ENCODE results near the gene NES. TPM values are rescaled to one million over a fixed set of nuclear protein-coding genes. Genes with fewer than 3 reads are reported as not detected.
A peak's percentile ranks its signal among the peaks of the same experiment; 100 is the strongest.
"Not testable (repeated sequence)": the region's sequence is repeated elsewhere in the genome, so short reads cannot be mapped to it uniquely, and the experiment has no call there.

The NES gene
- total RNA-seq, 2 donors from 2014 or later = 100.0 to 142 TPM

DNA sequence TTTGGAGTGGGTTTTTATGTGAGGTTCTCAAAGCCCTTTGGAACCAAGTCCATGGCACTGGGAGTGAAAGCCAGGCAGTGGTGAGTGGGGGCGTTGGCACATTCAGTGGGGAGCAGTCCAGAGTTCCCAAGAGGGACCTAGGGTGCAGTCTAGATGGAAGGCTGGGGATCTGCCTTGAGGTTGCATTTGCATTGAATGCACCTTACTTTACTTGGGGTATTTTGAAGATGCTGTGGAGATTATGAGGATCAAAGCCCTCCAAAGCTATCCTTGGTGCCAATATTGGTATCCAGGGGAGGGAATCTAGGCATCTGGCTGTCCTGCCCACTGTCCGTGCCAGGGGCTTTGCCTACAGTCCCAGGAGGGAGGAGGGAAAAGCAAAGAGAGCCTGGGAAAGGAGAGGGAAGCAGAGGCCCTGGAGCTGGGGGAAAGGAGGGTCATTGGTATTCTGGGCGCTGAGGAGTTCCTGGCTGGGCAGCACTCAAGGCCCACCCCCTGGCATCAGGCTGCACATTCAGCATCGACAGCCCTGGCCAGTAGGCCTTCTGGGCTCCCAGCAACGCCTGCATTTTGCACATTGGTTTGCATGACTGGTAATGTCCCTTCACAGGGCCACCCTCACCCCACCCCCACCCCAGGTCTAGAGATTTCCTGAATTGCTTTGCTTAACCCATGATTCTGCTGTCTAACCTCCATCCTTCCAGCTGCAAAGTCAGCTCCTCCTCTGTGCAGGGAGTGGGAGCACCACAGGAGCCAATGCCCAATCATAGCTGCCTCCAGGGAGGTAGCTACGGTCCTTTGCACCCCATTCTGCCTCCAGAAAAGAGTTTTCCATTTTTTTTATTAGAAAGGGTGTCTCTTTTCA, 36.1 kb downstream of the NES start:
- intact Hi-C loops (cut with DNase I) = no loop called here

DNA sequence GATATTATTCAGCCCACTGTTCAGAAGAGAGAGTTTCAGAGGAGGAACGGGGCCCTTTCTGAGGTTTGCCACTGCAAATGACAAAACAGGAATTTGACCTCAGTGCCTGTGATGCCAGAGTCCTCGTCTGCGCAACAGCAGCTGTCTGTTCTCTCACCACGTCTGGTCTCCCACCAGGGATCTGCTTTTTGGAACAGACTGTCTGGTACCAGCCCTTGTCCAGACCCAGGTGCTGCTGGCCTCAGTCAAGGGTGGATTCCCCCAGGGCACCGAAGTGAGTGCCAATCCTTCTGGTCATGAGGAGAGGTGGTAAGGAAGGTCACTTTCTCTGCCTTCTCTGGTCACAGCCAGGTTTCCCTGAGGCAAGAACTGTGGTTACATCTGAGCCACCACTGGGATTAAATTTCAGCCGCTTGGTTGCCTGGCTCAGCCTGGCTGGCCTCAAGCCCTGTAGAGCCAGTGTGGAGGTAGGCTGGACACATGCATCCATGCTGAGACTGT, 37.6 kb downstream of the NES start:
- intact Hi-C loops (cut with DNase I) = no loop called here

More for the DNA sequence above, 36.1 kb downstream of the NES start:
- no peak for DNase-seq (ENCODE audit: low spot score)

DNA sequence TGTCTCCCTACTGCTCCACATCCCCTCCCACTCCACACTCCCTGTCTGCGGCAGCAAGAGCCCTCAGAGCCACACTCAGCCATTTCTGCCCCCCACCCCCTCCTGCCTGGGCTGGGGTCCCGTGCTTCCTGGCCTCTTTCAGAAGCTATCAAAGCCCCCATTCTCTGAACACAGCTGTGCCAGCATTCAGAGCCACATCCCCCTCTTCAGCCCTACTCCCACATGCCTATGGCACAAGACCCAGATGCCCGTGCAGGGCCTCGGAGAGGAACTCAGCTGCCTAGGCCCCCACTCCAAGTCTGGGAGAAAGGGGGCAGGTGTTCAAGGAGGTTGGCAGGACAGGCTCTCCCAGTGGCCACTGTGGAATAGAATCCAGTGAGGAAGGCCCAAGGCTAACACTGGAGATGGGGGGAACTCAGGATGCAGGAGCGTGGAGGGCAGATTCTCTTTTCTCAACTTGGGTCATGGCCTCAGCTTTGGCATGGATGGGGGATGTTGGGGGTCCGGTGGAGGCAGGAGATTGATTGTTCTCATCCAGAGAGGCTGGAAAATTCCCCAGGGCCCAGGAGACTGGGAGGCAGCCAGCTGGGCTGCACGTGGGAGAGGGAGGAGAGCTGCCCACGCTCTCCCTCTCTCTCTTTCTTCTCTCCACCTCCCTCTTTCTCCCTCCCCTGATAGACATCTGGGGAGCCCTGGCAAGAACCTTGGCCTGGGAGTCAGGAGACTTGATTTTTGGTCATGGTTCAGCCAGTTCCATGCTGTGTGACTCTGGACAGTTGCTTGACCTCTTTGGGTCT, 38.8 kb downstream of the NES start:
- DNase-seq (ENCODE audit: low spot score) = peak; percentile 32
- intact Hi-C loops (cut with DNase I) = no loop called here

More for the DNA sequence above, 37.6 kb downstream of the NES start:
- no peak for DNase-seq (ENCODE audit: low spot score)

DNA sequence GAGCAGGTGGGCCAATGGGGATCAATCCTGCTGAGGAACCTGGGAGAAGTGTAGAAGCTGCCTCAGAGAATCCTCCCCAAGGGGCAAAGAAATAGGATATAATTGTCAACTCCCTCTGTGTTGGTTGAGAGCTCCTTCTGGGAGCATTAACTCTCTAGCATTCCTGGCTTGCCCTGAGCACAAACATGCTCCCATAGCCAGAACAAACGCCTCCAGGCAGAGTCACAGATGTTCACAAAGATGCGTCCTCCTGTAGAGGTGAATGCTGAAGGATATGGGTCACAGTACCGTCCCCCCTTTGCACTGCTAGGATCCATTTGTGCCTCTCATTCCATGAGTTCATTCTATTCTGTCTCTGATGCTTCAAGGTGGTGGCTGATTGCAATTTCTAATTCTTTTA, 44.9 kb downstream of the NES start:
- peak; percentile 9 for DNase-seq (ENCODE audit: low spot score)
- intact Hi-C loops (cut with DNase I) = no loop called here

DNA sequence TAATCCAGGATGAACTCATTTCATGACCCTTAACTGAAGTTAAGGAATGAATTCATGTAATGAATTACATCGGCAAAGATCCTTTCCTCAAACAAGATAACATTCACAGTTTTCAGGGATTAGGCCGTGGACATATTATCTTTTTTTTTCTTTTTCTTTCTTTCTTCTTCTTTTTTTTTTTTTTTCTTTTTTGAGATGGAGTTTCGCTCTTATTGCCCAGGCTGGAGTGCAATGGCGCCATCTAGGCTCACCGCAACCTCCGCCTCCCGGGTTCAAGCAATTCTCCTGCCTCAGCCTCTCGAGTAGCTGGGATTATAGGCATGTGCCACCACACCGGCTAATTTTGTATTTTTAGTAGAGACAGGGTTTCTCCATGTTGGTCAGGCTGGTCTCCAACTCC, 46.1 kb downstream of the NES start:
- DNase-seq (ENCODE audit: low spot score); intact Hi-C loops (cut with DNase I): not testable (repeated sequence)

DNA sequence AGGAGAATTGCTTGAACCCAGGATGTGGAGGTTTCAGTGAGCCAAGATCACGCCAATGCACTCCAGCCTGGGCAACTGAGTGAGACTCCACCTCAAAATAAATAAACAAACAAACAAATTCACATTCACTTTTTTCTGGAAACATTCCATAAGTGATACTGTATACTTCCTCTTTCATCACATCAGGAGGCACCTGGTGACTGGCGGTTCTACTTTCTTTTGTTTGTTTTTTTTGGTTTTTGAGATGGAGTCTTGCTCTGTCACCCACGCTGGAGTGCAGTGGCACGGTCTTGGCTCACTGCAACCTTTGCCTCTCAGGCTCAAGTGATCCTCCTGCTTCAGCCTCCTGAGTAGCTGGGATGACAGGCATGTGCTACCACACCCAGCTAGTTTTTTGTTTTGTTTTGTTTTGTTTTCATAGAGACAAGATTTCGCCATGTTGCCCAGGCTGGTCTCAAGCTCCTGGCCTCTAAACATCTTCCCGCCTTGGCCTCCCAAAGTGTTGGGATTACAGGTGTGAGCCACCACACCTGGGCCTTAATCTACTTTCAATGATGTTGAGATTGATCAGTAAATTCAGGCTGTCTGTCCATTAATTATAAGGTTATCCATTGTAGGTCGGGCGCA, 47.3 kb downstream of the NES start:
- intact Hi-C loops (cut with DNase I) = no loop called here
- DNase-seq (ENCODE audit: low spot score) = no peak

DNA sequence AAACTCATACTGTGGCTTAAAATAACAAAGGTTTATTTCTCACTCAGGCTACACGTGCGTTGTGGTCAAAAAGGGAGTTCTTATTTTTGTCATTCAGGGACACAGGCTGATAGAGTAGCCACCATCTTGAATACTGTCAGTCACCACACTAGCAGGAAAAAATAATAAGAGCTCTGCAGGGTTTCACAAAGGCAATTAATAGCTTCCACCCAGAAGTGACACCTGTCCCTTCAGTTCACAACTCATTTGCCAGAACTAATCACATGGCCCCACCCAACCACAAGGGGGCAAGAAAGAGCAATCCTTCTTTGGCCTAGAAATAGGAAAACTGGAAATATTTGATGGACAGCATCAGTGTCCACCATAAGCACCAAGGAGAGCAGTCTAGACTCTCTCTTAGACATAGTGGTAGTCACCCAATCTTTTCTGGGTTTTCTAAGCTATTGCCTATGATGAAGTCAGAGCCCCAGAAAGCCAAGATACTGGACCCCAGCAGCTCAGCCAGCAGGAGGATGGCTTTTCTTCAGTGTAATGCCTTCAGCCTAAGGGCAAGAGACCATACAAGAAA, 49.8 kb downstream of the NES start:
- DNase-seq (ENCODE audit: low spot score) = peak; percentile 63
- intact Hi-C loops (cut with DNase I) = loop anchor here in 1 of 2 donors (2.0 kb wide), 1 partner anchor 29 kb away; no protein-coding TSS in a partner anchor

DNA sequence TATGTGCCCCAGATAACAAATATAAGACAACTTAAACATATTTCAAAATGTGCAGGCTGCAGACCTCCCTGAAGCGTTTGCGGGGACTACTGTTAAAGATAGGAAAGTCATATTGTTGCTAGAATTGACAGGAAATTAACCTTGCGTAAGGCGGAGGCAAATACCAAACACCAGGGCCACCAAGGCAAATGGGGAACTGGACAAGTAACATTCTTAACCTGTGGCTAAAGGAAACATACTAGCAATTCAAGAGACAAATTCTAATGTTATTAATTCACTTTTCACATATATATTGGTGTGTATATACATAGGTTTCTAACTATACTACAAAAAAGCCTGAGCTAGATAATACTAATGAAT, 51.1 kb downstream of the NES start:
- no peak for DNase-seq (ENCODE audit: low spot score)
- intact Hi-C loops (cut with DNase I) = loop anchor here in 1 of 2 donors (2.0 kb wide), 1 partner anchor 31 kb away; no protein-coding TSS in a partner anchor

DNA sequence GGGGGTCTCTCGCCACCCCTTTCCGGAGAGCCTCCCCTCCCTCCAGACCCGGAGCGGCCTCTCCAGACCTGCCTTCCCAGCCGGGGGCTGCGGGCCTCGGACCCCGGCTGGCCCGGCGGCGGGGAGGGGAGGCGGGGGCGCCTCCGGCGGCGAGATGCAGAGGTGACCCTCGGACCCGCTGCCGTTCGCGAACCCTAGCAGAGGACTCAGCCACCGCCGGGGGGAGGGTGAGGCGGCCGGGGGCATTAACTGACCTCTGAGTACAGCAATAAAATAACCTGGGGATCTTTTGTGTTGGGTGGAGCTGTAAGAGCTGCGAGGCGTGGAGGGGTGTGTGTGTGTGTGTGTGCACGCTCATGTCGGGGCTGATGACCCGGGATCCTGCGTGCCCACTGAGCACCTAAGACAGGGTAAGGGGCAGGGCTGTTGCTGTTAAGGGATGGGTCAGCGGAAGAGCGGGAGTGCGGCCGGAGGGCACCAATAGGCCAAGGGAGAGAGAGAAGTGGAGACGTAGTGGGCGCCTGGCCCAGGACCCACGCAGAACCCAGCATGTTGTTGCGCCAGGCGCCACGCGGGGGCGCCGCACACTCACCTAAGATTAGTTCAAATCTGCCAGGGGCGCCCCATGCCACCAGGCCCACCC, 51.6 kb downstream of the NES start:
- intact Hi-C loops (cut with DNase I) = loop anchor here in 1 of 2 donors (2.0 kb wide), 1 partner anchor 31 kb away; no protein-coding TSS in a partner anchor
- DNase-seq (ENCODE audit: low spot score) = peak; percentile 84

DNA sequence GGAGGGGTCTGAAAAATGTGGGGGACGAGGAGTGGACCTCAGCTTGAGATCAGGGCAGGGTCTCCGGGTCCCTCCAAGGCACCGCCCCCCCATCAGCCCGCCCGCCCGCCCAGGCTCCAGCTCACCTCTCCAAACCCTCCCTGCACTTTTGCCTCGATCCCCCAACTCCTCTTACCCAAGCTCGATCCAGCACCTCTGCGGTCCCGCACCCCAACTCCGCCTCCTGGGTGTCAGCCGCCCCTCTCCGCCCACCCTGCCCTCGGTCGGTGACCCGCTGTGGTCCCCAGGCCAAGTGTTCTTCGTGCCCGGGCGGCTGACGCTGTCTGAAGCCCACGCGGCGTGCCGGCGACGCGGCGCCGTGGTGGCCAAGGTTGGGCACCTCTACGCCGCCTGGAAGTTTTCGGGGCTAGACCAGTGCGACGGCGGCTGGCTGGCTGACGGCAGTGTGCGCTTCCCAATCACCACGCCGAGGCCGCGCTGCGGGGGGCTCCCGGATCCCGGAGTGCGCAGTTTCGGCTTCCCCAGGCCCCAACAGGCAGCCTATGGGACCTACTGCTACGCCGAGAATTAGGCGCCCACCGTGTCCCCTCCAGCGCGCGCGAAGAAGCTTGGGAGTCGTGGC, 52.3 kb downstream of the NES start:
- peak; percentile 81 for DNase-seq (ENCODE audit: low spot score)
- intact Hi-C loops (cut with DNase I) = no loop called here

DNA sequence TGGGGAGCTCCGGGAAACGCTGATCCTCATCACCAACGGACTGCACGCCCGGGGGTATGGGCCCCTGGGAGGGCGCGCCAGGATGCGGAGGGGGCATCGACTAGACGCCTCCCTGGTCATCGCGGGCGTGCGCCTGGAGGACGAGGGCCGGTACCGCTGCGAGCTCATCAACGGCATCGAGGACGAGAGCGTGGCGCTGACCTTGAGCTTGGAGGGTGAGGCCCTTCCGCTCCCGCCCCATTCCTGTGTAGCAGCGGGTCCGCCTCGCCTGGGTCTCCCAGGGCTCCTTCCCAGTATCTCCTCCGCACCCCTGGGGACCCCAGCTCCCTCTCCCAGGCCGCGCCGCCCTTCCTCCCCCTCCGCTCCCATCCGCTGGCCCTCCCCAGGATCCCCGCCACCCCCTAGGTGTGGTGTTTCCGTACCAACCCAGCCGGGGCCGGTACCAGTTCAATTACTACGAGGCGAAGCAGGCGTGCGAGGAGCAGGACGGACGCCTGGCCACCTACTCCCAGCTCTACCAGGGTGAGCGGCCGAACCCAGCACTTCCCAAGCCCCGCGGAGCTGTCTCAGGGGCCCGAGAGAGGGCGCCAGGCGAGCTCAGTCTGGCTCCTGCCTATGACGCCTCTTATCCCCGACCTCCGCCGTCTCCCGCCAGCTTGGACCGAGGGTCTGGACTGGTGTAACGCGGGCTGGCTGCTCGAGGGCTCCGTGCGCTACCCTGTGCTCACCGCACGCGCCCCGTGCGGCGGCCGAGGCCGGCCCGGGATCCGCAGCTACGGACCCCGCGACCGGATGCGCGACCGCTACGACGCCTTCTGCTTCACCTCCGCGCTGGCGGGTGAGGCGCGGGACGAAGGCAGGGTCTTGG, 53.0 kb downstream of the NES start:
- DNase-seq (ENCODE audit: low spot score) = peak; percentile 87
- intact Hi-C loops (cut with DNase I) = no loop called here

DNA sequence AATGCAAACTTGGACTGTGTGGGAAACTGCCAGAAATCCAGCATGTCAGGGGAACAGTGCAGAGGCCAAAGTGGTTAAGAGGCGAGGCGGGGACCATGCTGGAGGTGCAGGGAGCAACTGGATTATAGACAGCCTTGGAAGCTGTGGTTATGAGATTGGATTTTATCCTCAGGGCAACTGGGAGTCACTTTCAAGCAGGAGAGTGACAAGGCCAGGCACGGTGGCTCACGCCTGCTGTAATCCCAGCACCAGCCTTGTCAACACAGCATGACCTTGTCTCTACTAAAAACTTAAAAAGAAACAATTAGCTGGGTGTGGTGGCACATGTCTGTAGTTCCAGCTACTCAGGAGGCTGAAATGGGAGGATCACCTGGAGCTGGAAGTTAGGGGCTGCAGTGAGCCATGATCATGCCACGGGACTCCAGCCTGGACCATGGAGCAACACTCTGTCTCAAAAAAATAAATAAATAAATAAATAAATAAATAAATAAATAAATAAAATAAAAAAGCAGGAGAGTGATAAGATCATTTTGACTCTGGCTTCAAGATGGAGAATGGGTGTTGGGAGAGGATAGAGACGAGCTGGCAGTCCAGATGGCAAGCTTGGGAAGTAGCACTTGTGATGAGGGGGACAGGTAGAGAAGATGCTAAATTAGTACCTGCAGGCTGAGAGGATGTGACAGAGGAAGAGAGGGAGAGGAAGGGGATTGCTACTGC, 54.5 kb downstream of the NES start:
- DNase-seq (ENCODE audit: low spot score) = peak; percentile 58
- intact Hi-C loops (cut with DNase I) = no loop called here

DNA sequence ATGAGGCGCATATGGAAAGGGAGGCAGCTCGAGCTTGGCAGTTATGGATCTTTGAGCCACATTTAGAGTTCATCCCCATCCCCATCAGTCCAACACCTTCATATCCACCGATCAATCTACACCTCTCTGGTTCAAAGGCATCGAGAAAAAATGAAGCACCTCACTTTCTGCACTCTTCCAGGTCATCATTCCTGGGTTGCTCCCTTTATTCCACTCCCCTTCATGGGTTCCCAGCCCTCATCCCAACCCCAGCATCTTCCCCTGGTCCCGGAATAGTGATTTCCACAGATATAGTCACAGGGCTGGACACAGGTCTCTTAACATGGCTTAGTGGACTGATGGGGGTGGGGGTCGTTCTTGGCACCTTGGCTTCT, 57.6 kb downstream of the NES start:
- intact Hi-C loops (cut with DNase I) = no loop called here
- DNase-seq (ENCODE audit: low spot score) = no peak

DNA sequence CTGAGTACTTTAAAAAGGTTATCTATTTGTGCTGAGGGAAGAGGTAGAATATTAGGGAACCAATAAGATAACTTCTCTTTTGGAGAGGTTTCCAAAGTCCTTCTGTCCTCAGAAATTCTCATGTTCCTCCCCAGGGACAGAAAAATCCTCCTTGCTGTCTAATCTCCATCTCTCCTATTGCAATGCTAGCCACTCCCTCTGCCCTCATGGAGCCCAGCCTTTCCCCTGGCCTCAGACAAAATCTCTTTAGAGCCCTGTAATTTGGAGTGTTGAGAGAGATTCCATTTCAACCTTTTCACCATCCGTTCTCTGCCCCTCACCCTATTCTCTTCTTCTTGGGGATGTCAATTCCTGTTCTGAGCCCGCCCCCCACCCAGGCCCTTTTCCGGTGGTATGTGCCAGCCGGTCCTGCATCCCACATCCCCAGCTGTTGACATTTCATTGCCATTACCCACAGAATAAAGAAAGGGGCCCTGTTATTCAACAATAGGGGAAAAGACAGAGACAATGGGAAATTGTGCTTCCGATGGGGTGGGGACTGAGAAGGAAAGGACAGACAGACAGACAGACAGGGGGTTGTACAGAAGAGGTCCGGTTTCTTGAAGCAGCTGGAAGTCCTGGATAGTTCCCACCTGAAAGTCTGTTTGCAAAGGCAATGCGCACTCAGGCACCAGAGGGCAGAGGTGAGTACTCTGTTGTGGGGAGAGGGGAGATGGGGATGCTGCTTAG, 58.2 kb downstream of the NES start, which contains the start of gene HAPLN2:
Gene HAPLN2 (plus strand): TSS at position 563 of the 729 bp plus-strand sequence. CDS start 4,076 bp downstream, outside the sequence.
- DNase-seq (ENCODE audit: low spot score) = no peak
- intact Hi-C loops (cut with DNase I) = no loop called here

Data from posterior vena cava (tissue), 2 donors.